Mesendoderm (in vitro differentiated cells): ENCODE results near the gene MYO16.
A peak's percentile ranks its signal among the peaks of the same experiment; 100 is the strongest.

ENCODE experiments used
- DNase-seq: peaks from one replicate; pipeline ENCODE4 v3.0.0; 2013
- H2AK5ac ChIP-seq: 2 replicates; pipeline ENCODE4 v1.6.1; 2013; ENCODE audit warnings: low read length, inconsistent platforms
- H2BK120ac ChIP-seq: 2 replicates; pipeline ENCODE4 v1.6.1; 2013; ENCODE audit warnings: low read depth, mild to moderate bottlenecking, low read length, moderate library complexity, mixed read lengths
- H2BK15ac ChIP-seq: replicated peaks from 2 replicates; pipeline ENCODE4 v1.6.1; 2013; ENCODE audit warnings: low read depth, mild to moderate bottlenecking, moderate library complexity
- H2BK5ac ChIP-seq: 2 replicates; pipeline ENCODE4 v1.6.1; 2013; ENCODE audit warnings: low read length, inconsistent platforms
- H3K18ac ChIP-seq: 2 replicates; pipeline ENCODE4 v1.6.1; 2013; ENCODE audit warnings: mild to moderate bottlenecking, low read length, mixed read lengths
- H3K23ac ChIP-seq: one replicate; pipeline ENCODE4 v1.6.1; 2013; ENCODE audit warnings: low read length
- H3K27ac ChIP-seq: 2 replicates; pipeline ENCODE4 v1.5.1; 2013; ENCODE audit warnings: low read depth, mild to moderate bottlenecking, inconsistent platforms, low read length, moderate library complexity
- H3K27me3 ChIP-seq: 2 replicates; pipeline ENCODE4 v1.6.1; 2013; ENCODE audit warnings: low read length, control low read depth, mild to moderate bottlenecking, inconsistent platforms; ENCODE audit not compliant: insufficient read depth, poor library complexity
- H3K36me3 ChIP-seq: 2 replicates; pipeline ENCODE4 v1.6.1; 2013; ENCODE audit warnings: low read length, inconsistent platforms; ENCODE audit not compliant: control insufficient read depth, insufficient read depth
- H3K4ac ChIP-seq: one replicate; pipeline ENCODE4 v1.6.1; 2013; ENCODE audit warnings: low read depth, mild to moderate bottlenecking, low read length, moderate library complexity
- H3K4me1 ChIP-seq: 2 replicates; pipeline ENCODE4 v1.6.1; 2013; ENCODE audit warnings: low read depth, low read length, inconsistent platforms; ENCODE audit not compliant: control insufficient read depth
- H3K4me2 ChIP-seq: 2 replicates; pipeline ENCODE4 v1.6.1; 2013; ENCODE audit warnings: low read length
- H3K4me3 ChIP-seq: 2 replicates; pipeline ENCODE4 v1.5.1; 2013; ENCODE audit warnings: mild to moderate bottlenecking, low read length
- H3K56ac ChIP-seq: one replicate; pipeline ENCODE4 v1.6.1; 2013; ENCODE audit warnings: low read length
- H3K79me1 ChIP-seq: 2 replicates; pipeline ENCODE4 v1.6.1; 2013; ENCODE audit warnings: low read length, inconsistent platforms
- H3K79me2 ChIP-seq: 2 replicates; pipeline ENCODE4 v1.6.1; 2013; ENCODE audit warnings: mild to moderate bottlenecking, low read length; ENCODE audit not compliant: control insufficient read depth, insufficient read depth
- H3K9ac ChIP-seq: 2 replicates; pipeline ENCODE4 v1.6.1; 2013; ENCODE audit warnings: low read length, inconsistent platforms
- H4K5ac ChIP-seq: one replicate; pipeline ENCODE4 v1.6.1; 2013; ENCODE audit warnings: low read length
- H4K8ac ChIP-seq: one replicate; pipeline ENCODE4 v1.6.1; 2013; ENCODE audit warnings: low read depth, mild to moderate bottlenecking, control low read depth, low read length, moderate library complexity
- WGBS: extraction: QIAGEN DNeasy Blood & Tissue Kit; methylation state at CpG from one replicate; pipeline ENCODE4 v1.1.7; 2013; ENCODE audit warnings: low lambda C conversion rate, missing lambda C conversion rate; ENCODE audit not compliant: insufficient coverage; ENCODE audit errors: extremely low coverage; 5-methylcytosine and 5-hydroxymethylcytosine counted together

MYO16 gene

DNA sequence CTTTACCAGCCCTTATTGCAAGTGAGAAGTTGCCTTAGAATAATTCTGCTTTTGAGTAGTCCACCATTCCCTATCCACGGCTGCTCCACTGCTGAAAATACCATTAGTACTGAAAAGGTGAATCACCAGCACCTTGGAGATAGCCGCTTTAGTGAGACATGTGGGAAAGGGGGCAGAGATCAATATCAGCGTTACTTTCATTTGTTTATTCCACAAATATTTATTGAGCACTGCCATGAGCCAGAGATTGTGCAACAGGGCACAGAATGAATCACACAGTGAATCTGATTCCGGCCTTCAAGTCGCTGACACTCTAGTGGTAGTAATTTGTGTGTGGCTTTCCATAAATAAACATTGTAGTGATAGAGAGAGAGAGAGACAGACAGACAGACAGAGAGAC is 31.5 kb upstream of the MYO16 start:
- no peak overlapping the region for H3K9ac ChIP-seq
- H3K79me1 ChIP-seq = no peaks in the 10 kb centered on the region
- no peak overlapping the region for H3K18ac ChIP-seq
- no peak overlapping the region for H2BK15ac ChIP-seq
- H2AK5ac ChIP-seq = no peak overlapping the region
- H3K36me3 ChIP-seq = no peaks in the 10 kb centered on the region
- DNase-seq = no peak
- no CpG with 5 or more reads among the region's 5 CpGs for WGBS
- H2BK120ac ChIP-seq = no peak overlapping the region
- no peaks in the 10 kb centered on the region for H3K79me2 ChIP-seq
- H3K27me3 ChIP-seq = no peaks in the 10 kb centered on the region
- no peak overlapping the region for H4K8ac ChIP-seq
- H3K56ac ChIP-seq = no peak overlapping the region
- H3K4me2 ChIP-seq = no peak overlapping the region
- H2BK5ac ChIP-seq = no peak overlapping the region
- H3K4ac ChIP-seq = no peak overlapping the region
- H3K4me3 ChIP-seq = no peak overlapping the region
- no peak overlapping the region for H4K5ac ChIP-seq
- no peak overlapping the region for H3K27ac ChIP-seq
- H3K4me1 ChIP-seq = no peaks in the 10 kb centered on the region
- H3K23ac ChIP-seq = no peak overlapping the region

DNA sequence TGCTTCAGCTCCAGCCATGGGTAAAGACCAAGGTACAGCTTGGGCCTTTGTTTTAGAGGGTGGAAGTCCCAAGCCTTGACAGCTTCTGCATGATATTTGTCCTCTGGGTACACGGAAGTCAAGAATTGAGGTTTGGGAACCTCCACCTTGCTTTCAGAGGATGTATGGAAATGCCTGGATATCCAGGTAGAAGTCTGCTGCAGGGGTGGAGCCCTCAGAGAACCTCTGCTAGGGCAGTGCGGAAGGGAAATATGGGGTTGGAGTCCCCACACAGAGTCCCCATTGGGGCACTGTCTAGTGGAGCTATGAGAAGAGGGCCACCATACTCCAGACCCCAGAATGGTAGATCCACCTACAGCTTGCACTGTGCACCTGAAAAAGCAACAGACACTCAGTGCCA is 23.0 kb upstream of the MYO16 start:
- WGBS = no CpG with 5 or more reads among the region's 2 CpGs
- Histone ChIP-seq H3K79me2 (no peaks in the 10 kb centered on the region), H3K18ac (no peak overlapping the region), H2AK5ac (no peak overlapping the region), H2BK5ac (no peak overlapping the region), H3K9ac (no peak overlapping the region), H3K36me3 (no peaks in the 10 kb centered on the region), H3K23ac (no peak overlapping the region), H3K27ac (no peak overlapping the region), H3K27me3 (no peaks in the 10 kb centered on the region), H3K4me3 (no peak overlapping the region), H4K5ac (no peak overlapping the region), H3K56ac (no peak overlapping the region), H2BK120ac (no peak overlapping the region), H2BK15ac (no peak overlapping the region), H3K4me2 (no peak overlapping the region), H3K4ac (no peak overlapping the region), H3K79me1 (no peaks in the 10 kb centered on the region), H4K8ac (no peak overlapping the region), H3K4me1 (no peaks in the 10 kb centered on the region)
- peak; percentile 3 for DNase-seq

DNA sequence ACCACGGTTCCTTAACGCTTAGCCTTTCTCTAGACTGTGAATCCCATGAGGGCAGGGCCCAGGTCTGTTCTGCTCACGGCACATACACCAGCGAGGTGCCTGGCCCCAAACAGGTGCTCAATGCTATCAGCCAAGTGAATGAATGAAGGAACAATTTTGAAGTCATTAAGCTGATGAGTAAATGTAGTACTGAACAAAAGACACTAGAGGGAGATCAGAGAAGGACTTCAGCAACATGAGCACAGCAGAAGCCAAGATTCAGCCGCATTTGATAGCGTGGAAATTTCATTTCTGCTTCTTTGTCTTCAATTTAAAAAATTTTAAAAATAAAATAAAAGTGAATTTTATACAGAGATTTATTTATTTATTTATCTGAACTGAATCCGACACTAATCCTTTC is 20.1 kb upstream of the MYO16 start:
- Histone ChIP-seq H3K4me3 (no peak overlapping the region), H3K4me2 (no peak overlapping the region), H3K23ac (no peak overlapping the region), H4K5ac (no peak overlapping the region), H3K9ac (no peak overlapping the region), H3K27ac (no peak overlapping the region), H3K56ac (no peak overlapping the region), H2BK15ac (no peak overlapping the region), H2AK5ac (no peak overlapping the region), H3K79me1 (no peaks in the 10 kb centered on the region), H4K8ac (no peak overlapping the region), H2BK5ac (no peak overlapping the region), H3K79me2 (no peaks in the 10 kb centered on the region), H3K18ac (no peak overlapping the region), H2BK120ac (no peak overlapping the region), H3K4me1 (no peaks in the 10 kb centered on the region), H3K27me3 (no peaks in the 10 kb centered on the region), H3K4ac (no peak overlapping the region), H3K36me3 (no peaks in the 10 kb centered on the region)
- no CpG with 5 or more reads among the region's 7 CpGs for WGBS
- DNase-seq = peak; percentile 66

DNA sequence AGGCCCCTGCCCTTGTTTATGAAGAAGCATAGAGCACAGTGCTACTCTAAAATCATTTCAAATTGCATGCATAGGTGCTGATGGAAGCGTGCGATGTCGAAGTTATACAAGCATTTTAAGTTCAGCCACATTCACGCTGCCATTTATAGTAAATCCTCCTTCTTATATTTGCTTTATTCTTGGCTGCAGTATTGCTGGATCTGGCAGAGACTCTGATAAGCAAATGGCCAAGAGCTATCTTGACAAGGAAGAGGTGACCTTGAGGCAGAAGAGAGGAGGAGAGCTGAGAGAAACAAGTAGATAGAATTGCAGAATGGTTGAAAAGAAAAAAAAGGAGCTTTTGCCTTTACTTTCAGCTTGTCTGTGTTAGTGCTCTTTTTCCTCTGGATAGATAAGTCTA is 18.9 kb upstream of the MYO16 start:
- H3K4me3 ChIP-seq = no peak overlapping the region
- no peak overlapping the region for H3K18ac ChIP-seq
- no peak overlapping the region for H2AK5ac ChIP-seq
- H3K27me3 ChIP-seq = no peaks in the 10 kb centered on the region
- H3K4me1 ChIP-seq = no peaks in the 10 kb centered on the region
- no peak overlapping the region for H3K9ac ChIP-seq
- H2BK5ac ChIP-seq = no peak overlapping the region
- no peak overlapping the region for H3K23ac ChIP-seq
- no peaks in the 10 kb centered on the region for H3K36me3 ChIP-seq
- H3K79me2 ChIP-seq = no peaks in the 10 kb centered on the region
- WGBS = no CpG with 5 or more reads among the region's 4 CpGs
- no peaks in the 10 kb centered on the region for H3K79me1 ChIP-seq
- H3K27ac ChIP-seq = no peak overlapping the region
- no peak overlapping the region for H2BK15ac ChIP-seq
- no peak overlapping the region for H3K4ac ChIP-seq
- H4K5ac ChIP-seq = no peak overlapping the region
- H4K8ac ChIP-seq = no peak overlapping the region
- no peak overlapping the region for H3K56ac ChIP-seq
- no peak overlapping the region for H2BK120ac ChIP-seq
- no peak overlapping the region for H3K4me2 ChIP-seq
- no peak for DNase-seq

DNA sequence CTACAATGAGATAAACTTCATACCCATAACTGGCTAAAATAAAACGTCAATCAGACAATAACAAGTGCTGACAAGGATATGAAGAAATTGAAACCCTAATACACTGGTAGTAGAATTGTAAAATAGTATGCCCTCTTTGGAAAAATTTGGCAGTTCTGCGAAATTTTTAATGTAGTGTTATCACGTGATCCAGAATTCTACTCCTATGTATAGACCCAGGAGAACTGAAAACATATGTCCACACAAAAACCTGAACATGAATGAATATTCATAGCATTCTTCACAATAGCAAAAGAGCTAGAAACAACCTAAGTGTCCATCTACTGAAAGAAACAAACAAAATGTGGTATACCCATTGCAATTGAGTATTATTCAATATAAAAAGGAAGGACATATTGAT is 14.2 kb upstream of the MYO16 start:
- H2AK5ac ChIP-seq = no peak overlapping the region
- no peak for DNase-seq
- WGBS = no CpG with 5 or more reads among the region's 3 CpGs

DNA sequence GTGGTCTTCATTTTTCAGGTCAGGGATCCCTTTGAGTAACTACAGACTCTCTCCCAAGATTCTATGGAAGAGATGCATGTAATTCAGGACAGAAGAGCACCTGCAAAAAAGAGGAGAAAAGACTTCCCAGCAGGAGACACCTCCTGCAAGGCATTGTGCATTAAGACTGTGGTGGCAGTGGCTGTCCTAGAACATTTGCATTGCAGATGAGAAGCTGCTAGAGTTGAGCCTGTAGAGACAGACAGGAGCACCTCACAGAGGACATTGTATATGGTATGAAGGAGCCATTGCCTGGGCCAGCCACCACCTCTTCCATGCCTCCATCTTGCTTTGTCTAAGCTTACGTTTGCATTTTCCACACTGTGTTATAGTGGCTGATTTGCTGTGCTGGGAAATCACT is 11.2 kb upstream of the MYO16 start:
- no peak overlapping the region for H3K9ac ChIP-seq
- no peaks in the 10 kb centered on the region for H3K79me1 ChIP-seq
- H3K27me3 ChIP-seq = no peaks in the 10 kb centered on the region
- DNase-seq = peak; percentile 7
- H2BK120ac ChIP-seq = no peak overlapping the region
- no peak overlapping the region for H4K5ac ChIP-seq
- no CpG with 5 or more reads among the region's 1 CpG for WGBS
- H2AK5ac ChIP-seq = no peak overlapping the region
- H3K18ac ChIP-seq = no peak overlapping the region
- no peak overlapping the region for H3K56ac ChIP-seq
- H3K4me2 ChIP-seq = no peak overlapping the region
- H2BK15ac ChIP-seq = no peak overlapping the region
- H3K4me1 ChIP-seq = no peaks in the 10 kb centered on the region
- H2BK5ac ChIP-seq = no peak overlapping the region
- H3K27ac ChIP-seq = no peak overlapping the region
- H3K4me3 ChIP-seq = no peak overlapping the region
- no peak overlapping the region for H4K8ac ChIP-seq
- no peak overlapping the region for H3K23ac ChIP-seq
- no peaks in the 10 kb centered on the region for H3K36me3 ChIP-seq
- H3K4ac ChIP-seq = no peak overlapping the region
- no peaks in the 10 kb centered on the region for H3K79me2 ChIP-seq

More for the DNA sequence above, 14.2 kb upstream of the MYO16 start:
- H3K27me3 ChIP-seq = no peaks in the 10 kb centered on the region
- H3K27ac ChIP-seq = no peak overlapping the region
- no peaks in the 10 kb centered on the region for H3K4me1 ChIP-seq
- no peak overlapping the region for H3K9ac ChIP-seq
- H3K23ac ChIP-seq = no peak overlapping the region
- H2BK15ac ChIP-seq = no peak overlapping the region
- no peak overlapping the region for H3K4me3 ChIP-seq
- no peak overlapping the region for H3K4ac ChIP-seq
- no peak overlapping the region for H4K8ac ChIP-seq
- no peak overlapping the region for H3K4me2 ChIP-seq
- no peaks in the 10 kb centered on the region for H3K36me3 ChIP-seq
- no peaks in the 10 kb centered on the region for H3K79me2 ChIP-seq
- H2BK5ac ChIP-seq = no peak overlapping the region
- no peak overlapping the region for H4K5ac ChIP-seq
- no peak overlapping the region for H2BK120ac ChIP-seq
- no peak overlapping the region for H3K18ac ChIP-seq
- no peaks in the 10 kb centered on the region for H3K79me1 ChIP-seq
- H3K56ac ChIP-seq = no peak overlapping the region
